WTC11 (cell line): ENCODE data around the gene IGFALS. TPM values are rescaled to one million over a fixed set of nuclear protein-coding genes. Genes with fewer than 3 reads are reported as not detected.

Experiments
- ATAC-seq: fragments of 200-7000 bp; cut with Tn5 transposase; 2 replicates; pipeline ENCODE4 v1.10.0; 2021; ENCODE audit warnings: mild to moderate bottlenecking, moderate library complexity
- CTCF ChIA-PET: fragments of 300-600 bp; sonication (Branson Sonifier 250); formaldehyde crosslinking; loops from one replicate; lab custom pipeline; 2021; ENCODE audit warnings: antibody characterized with exemption; lab: Charles Lee
- POLR2A ChIA-PET: fragments of 350-600 bp; sonication (Branson Sonifier 250); formaldehyde crosslinking; loops from one replicate; lab custom pipeline; 2021; ENCODE audit warnings: antibody characterized with exemption; lab: Charles Lee
- DNase-seq: peaks from one replicate; pipeline ENCODE4 v3.0.0; 2021; ENCODE audit warnings: low spot score
- H3K27ac Mint-ChIP-seq: 2 replicates; pipeline ENCODE4 v1.8.0; 2021; ENCODE audit warnings: mixed read lengths
- H3K27me3 Mint-ChIP-seq: 2 replicates; pipeline ENCODE4 v1.8.0; 2021; ENCODE audit warnings: low read depth, mild to moderate bottlenecking, moderate library complexity, mixed read lengths
- H3K36me3 Mint-ChIP-seq: 2 replicates; pipeline ENCODE4 v1.8.0; 2021; ENCODE audit warnings: mixed read lengths
- H3K4me1 Mint-ChIP-seq: 2 replicates; pipeline ENCODE4 v1.8.0; 2022; ENCODE audit warnings: mixed read lengths
- H3K4me3 Mint-ChIP-seq: 2 replicates; pipeline ENCODE4 v1.8.0; 2021; ENCODE audit warnings: mild to moderate bottlenecking, moderate library complexity, mixed read lengths
- H3K9me3 Mint-ChIP-seq: 2 replicates; pipeline ENCODE4 v1.8.0; 2021; ENCODE audit warnings: mixed read lengths
- AR ChIP-seq: fragments of 250-450 bp; sonication (Bioruptor Pico); IDR thresholded peaks from 2 replicates; pipeline ENCODE4 v1.9.0; 2021; ENCODE audit warnings: mild to moderate bottlenecking
- ATF1 ChIP-seq: sonication (generic); formaldehyde crosslinking; IDR thresholded peaks from 2 replicates; pipeline ENCODE4 v1.8.1; 2023; ENCODE audit warnings: mild to moderate bottlenecking, moderate library complexity, missing genetic modification reagents
- ATF2 ChIP-seq: sonication (generic); formaldehyde crosslinking; IDR thresholded peaks from 2 replicates; pipeline ENCODE4 v1.8.1; 2022; ENCODE audit warnings: low read depth, missing genetic modification reagents, borderline replicate concordance
- CREB1 ChIP-seq: sonication (generic); formaldehyde crosslinking; IDR thresholded peaks from 2 replicates; pipeline ENCODE4 v1.8.0; 2023; ENCODE audit warnings: mild to moderate bottlenecking, missing genetic modification reagents
- ELF4 ChIP-seq: sonication (generic); formaldehyde crosslinking; IDR thresholded peaks from 2 replicates; pipeline ENCODE4 v1.8.1; 2022; ENCODE audit warnings: low read depth, mild to moderate bottlenecking, moderate library complexity, missing genetic modification reagents
- EMX1 ChIP-seq: fragments of 250-450 bp; sonication (Bioruptor Pico); IDR thresholded peaks from 2 replicates; pipeline ENCODE4 v1.8.0; 2021; ENCODE audit warnings: mild to moderate bottlenecking
- JUN ChIP-seq: sonication (generic); formaldehyde crosslinking; IDR thresholded peaks from 2 replicates; pipeline ENCODE4 v1.8.0; 2023; ENCODE audit warnings: mild to moderate bottlenecking, missing genetic modification reagents
- KAT7 ChIP-seq: sonication (generic); formaldehyde crosslinking; IDR thresholded peaks from 2 replicates; pipeline ENCODE4 v1.8.1; 2023; ENCODE audit warnings: missing genetic modification reagents, mild to moderate bottlenecking, borderline replicate concordance
- MYBL2 ChIP-seq: sonication (generic); formaldehyde crosslinking; IDR thresholded peaks from 2 replicates; pipeline ENCODE4 v1.8.1; 2023; ENCODE audit warnings: mild to moderate bottlenecking, moderate library complexity, missing genetic modification reagents
- NFE2L1 ChIP-seq: sonication (generic); formaldehyde crosslinking; IDR thresholded peaks from 2 replicates; pipeline ENCODE4 v1.8.1; 2023; ENCODE audit warnings: missing genetic modification reagents
- NFYB ChIP-seq: sonication (generic); formaldehyde crosslinking; conservative IDR thresholded peaks from 2 replicates; pipeline ENCODE4 v1.8.0; 2022; ENCODE audit warnings: low read depth, missing genetic modification reagents
- TEAD4 ChIP-seq: sonication (generic); formaldehyde crosslinking; IDR thresholded peaks from 2 replicates; pipeline ENCODE4 v1.8.0; 2022; ENCODE audit warnings: mild to moderate bottlenecking, missing genetic modification reagents
- ZBTB21 ChIP-seq: sonication (generic); formaldehyde crosslinking; IDR thresholded peaks from 2 replicates; pipeline ENCODE4 v1.8.1; 2023; ENCODE audit warnings: mild to moderate bottlenecking, missing genetic modification reagents, borderline replicate concordance
- ZNF138 ChIP-seq: sonication (generic); formaldehyde crosslinking; conservative IDR thresholded peaks from 2 replicates; pipeline ENCODE4 v1.8.1; 2022; ENCODE audit warnings: mild to moderate bottlenecking, moderate library complexity, missing genetic modification reagents
- ZNF416 ChIP-seq: fragments of 250-450 bp; sonication (Bioruptor Pico); IDR thresholded peaks from 2 replicates; pipeline ENCODE4 v1.9.0; 2021; ENCODE audit warnings: mild to moderate bottlenecking, inconsistent platforms
- total RNA-seq: library from RNA; stranded (reverse); gene quantifications from 3 replicates; pipeline ENCODE4 v1.2.3, GENCODE V29; 2021
- TF ChIP-seq, protein P1 (sequence below): fragments of 200-600 bp; IDR thresholded peaks from 2 replicates; pipeline ENCODE4 v1.8.0; 2022; ENCODE audit warnings: antibody characterized with exemption
- TF ChIP-seq, protein P2 (sequence below): fragments of 250-450 bp; sonication (Bioruptor Pico); IDR thresholded peaks from 2 replicates; pipeline ENCODE4 v2.1.2; 2022; ENCODE audit warnings: mild to moderate bottlenecking, moderate library complexity

The IGFALS gene
- total RNA-seq, 1 experiment from 2014 or later, result not detected

GRCh38 chr16:1745181-1745899 lies 48.2 kb downstream of the IGFALS start:
- Mint-ChIP-seq H3K27ac (no peak overlapping the region), H3K9me3 (no peaks in the 10 kb centered on the region), H3K4me3 (no peak overlapping the region), H3K36me3 (peaks cover 4% of the 10 kb centered on the region), H3K4me1 (no peaks in the 10 kb centered on the region), H3K27me3 (no peaks in the 10 kb centered on the region)
- TF ChIP-seq EMX1 (CRISPR knock-in tag) (no peak), MYBL2 (no peak), ZBTB21 (CRISPR knock-in tag) (no peak), ZNF416 (CRISPR knock-in tag) (no peak), NFE2L1 (CRISPR knock-in tag) (no peak), CREB1 (CRISPR knock-in tag) (no peak), ELF4 (CRISPR knock-in tag) (no peak), NFYB (no peak), ATF1 (CRISPR knock-in tag) (no peak), TEAD4 (no peak), ZNF138 (CRISPR knock-in tag) (no peak), JUN (CRISPR knock-in tag) (no peak), ATF2 (no peak)
- TF ChIP-seq, protein P1, sequence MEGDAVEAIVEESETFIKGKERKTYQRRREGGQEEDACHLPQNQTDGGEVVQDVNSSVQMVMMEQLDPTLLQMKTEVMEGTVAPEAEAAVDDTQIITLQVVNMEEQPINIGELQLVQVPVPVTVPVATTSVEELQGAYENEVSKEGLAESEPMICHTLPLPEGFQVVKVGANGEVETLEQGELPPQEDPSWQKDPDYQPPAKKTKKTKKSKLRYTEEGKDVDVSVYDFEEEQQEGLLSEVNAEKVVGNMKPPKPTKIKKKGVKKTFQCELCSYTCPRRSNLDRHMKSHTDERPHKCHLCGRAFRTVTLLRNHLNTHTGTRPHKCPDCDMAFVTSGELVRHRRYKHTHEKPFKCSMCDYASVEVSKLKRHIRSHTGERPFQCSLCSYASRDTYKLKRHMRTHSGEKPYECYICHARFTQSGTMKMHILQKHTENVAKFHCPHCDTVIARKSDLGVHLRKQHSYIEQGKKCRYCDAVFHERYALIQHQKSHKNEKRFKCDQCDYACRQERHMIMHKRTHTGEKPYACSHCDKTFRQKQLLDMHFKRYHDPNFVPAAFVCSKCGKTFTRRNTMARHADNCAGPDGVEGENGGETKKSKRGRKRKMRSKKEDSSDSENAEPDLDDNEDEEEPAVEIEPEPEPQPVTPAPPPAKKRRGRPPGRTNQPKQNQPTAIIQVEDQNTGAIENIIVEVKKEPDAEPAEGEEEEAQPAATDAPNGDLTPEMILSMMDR, result no peak
- TF ChIP-seq, protein P2, sequence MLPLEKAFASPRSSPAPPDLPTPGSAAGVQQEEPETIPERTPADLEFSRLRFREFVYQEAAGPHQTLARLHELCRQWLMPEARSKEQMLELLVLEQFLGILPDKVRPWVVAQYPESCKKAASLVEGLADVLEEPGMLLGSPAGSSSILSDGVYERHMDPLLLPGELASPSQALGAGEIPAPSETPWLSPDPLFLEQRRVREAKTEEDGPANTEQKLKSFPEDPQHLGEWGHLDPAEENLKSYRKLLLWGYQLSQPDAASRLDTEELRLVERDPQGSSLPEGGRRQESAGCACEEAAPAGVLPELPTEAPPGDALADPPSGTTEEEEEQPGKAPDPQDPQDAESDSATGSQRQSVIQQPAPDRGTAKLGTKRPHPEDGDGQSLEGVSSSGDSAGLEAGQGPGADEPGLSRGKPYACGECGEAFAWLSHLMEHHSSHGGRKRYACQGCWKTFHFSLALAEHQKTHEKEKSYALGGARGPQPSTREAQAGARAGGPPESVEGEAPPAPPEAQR (CRISPR knock-in tag), result no peak
- DNase-seq (no peak), ATAC-seq (no peak)
- ChIA-PET CTCF (interaction anchor here (0.5 to 1.1 kb wide), 2 partner anchors 39 to 201 kb away, joined by 3 to 4 read pairs; partner anchors contain the start of gene MAPK8IP3), POLR2A (no interaction called here)

DNA sequence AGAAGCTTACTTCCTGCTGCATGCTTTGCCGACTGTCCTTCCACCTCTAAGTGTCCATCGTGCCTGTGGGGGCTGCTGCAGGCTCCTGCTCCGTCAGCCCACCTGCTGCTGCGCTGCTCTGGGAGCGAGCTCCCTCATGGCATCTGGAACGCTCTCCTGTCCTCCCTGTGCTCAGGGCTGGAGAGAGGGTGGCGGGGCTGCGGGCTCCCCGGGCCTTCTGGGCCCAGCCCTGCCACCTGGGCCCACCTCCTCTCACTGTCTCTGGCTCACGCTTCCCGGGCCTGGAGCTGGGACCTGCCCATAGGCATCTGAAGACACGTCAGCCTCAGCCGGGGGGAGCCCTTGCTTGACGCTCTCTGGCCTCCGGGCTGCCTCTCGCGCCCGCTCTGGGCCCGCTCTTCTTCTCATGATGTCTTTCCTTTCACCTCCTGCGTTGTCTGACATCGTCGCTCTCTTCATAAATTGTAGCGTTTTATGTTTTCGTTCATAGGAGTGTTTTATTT lies 49.1 kb downstream of the IGFALS start:
- Mint-ChIP-seq H3K9me3 (no peaks in the 10 kb centered on the region), H3K27me3 (no peaks in the 10 kb centered on the region), H3K4me3 (no peak overlapping the region), H3K4me1 (no peaks in the 10 kb centered on the region), H3K27ac (no peak overlapping the region), H3K36me3 (peaks cover 4% of the 10 kb centered on the region)
- ATAC-seq (no peak), DNase-seq (no peak)
- ChIA-PET CTCF (no interaction called here), POLR2A (no interaction called here)
- no peak for TF ChIP-seq AR (CRISPR knock-in tag)
- TF ChIP-seq KAT7 (CRISPR knock-in tag), result no peak
